Measurements from ENCODE around the gene SNAP25.

The SNAP25 gene

DNA sequence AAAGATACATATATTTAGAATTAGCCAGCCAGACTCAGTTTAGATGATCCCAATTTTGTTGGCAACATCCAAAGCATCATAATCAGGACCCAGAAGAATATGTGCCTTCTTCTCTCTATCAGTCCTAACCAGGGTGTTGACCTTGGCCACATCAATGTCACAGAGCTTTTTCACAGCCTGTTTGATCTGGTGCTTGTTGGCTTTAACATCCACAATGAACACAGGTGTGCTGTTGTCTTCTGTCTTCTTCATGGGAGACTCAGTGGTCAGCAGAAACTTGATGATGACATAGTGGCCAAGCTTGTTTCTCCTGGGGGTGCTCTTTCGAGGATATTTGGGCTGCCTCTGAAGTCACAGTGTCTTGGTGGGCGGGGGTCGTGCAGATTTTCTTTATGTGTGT lies 130.5 kb downstream of the SNAP25 start:
- WGBS, 2 experiments, result 85 to 89% methylated on average over 3 of the region's 3 CpGs
- Histone ChIP-seq H3K9me3 (ENCODE audit: control insufficient read depth, low read length) (no peaks in the 10 kb centered on the region), H3K36me3 (ENCODE audit: control insufficient read depth, insufficient read depth, low read length) (no peaks in the 10 kb centered on the region), H3K27ac (ENCODE audit: insufficient read depth, low read depth, low read length, poor library complexity, severe bottlenecking) (no peak overlapping the region), H3K27me3 (ENCODE audit: control insufficient read depth, insufficient read depth, low read length, poor library complexity, severe bottlenecking) (no peaks in the 10 kb centered on the region), H3K4me3 (ENCODE audit: insufficient read depth, low read depth, low read length) (no peak overlapping the region), H3K4me1 (ENCODE audit: control insufficient read depth, insufficient read depth, low read length) (peaks cover 4% of the 10 kb centered on the region)

- Histone ChIP-seq H3K4me3 (ENCODE audit: insufficient read depth, low read depth, low read length) (no peak overlapping the region), H3K4me1 (ENCODE audit: control insufficient read depth, insufficient read depth, low read length) (peaks cover 4% of the 10 kb centered on the region), H3K36me3 (ENCODE audit: control insufficient read depth, insufficient read depth, low read length) (no peaks in the 10 kb centered on the region), H3K27ac (ENCODE audit: insufficient read depth, low read depth, low read length, poor library complexity, severe bottlenecking) (no peak overlapping the region), H3K27me3 (ENCODE audit: control insufficient read depth, insufficient read depth, low read length, poor library complexity, severe bottlenecking) (no peaks in the 10 kb centered on the region), H3K9me3 (ENCODE audit: control insufficient read depth, low read length) (no peaks in the 10 kb centered on the region)
- 93 to 95% methylated on average over 9 of the region's 9 CpGs for WGBS, 2 experiments
Observed at GRCh38 chr20:10350188-10350842, 131.7 kb downstream of the SNAP25 start.

DNA sequence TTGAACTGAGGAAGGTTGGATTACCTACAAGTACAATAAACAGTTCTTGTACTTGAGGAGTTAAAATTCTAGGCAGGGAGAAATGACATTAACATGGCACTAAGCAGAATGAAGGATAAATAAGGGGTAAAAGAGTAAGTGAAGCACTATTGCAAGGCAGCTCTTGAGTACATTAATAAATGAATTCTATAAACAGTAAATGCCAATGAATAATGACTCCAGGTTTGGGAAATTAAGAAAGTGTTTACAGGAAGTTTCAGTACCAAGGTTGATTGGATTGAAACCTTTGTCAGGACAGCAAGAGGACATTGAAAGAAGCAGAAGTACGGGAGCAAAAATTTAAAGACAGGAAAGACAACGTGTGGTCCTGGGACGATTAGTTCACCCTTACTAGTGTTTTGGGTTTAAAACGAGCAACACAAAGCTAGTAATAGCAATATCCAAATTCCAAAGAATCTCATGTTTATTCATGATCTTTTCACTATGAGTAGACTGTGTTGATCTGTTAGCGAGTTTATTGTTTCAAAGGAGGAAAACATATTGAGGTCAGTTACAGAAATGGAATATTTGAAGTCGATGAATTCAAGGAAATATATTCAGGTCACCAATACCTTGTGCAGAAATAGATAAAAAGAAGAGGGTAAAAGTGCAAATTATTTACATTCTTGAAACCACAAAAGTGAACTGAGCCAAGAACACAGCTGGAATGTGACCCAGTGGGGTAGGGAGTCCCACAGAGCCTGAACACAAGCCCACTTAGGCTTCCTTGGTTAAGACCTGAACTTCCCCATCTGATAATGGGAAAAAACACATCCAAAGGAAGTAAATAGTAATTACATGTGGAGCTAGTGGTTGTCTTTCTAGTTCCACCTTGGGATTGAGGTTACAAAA lies 134.5 kb downstream of the SNAP25 start:
- Histone ChIP-seq H3K27ac (ENCODE audit: insufficient read depth, low read depth, low read length, poor library complexity, severe bottlenecking) (no peak overlapping the region), H3K36me3 (ENCODE audit: control insufficient read depth, insufficient read depth, low read length) (no peaks in the 10 kb centered on the region), H3K4me3 (ENCODE audit: insufficient read depth, low read depth, low read length) (no peak overlapping the region), H3K27me3 (ENCODE audit: control insufficient read depth, insufficient read depth, low read length, poor library complexity, severe bottlenecking) (no peaks in the 10 kb centered on the region), H3K4me1 (ENCODE audit: control insufficient read depth, insufficient read depth, low read length) (peaks cover 4% of the 10 kb centered on the region), H3K9me3 (ENCODE audit: control insufficient read depth, low read length) (no peaks in the 10 kb centered on the region)
- 64 to 66% methylated on average over 6 of the region's 6 CpGs for WGBS, 2 experiments

GRCh38 chr20:10356628-10357027 lies 138.0 kb downstream of the SNAP25 start:
- 100% methylated on average over 1 of the region's 1 CpG for WGBS, 2 experiments
- Histone ChIP-seq H3K36me3 (ENCODE audit: control insufficient read depth, insufficient read depth, low read length) (no peaks in the 10 kb centered on the region), H3K9me3 (ENCODE audit: control insufficient read depth, low read length) (no peaks in the 10 kb centered on the region), H3K4me1 (ENCODE audit: control insufficient read depth, insufficient read depth, low read length) (peaks cover 4% of the 10 kb centered on the region), H3K27ac (ENCODE audit: insufficient read depth, low read depth, low read length, poor library complexity, severe bottlenecking) (no peak overlapping the region), H3K4me3 (ENCODE audit: insufficient read depth, low read depth, low read length) (no peak overlapping the region), H3K27me3 (ENCODE audit: control insufficient read depth, insufficient read depth, low read length, poor library complexity, severe bottlenecking) (no peaks in the 10 kb centered on the region)
